OCI-LY3 (cell line): ENCODE data around the gene CNPY1.

Experiments used
- H2AFZ ChIP-seq: fragments of 200-600, 300-600 bp; shearing (Covaris generic); 2 replicates; pipeline ENCODE4 v1.6.0; 2014; ENCODE audit warnings: antibody characterized with exemption, low read depth, low read length
- H3K27ac ChIP-seq: fragments of 200-600, 300-600 bp; sonication (generic); 2 replicates; pipeline ENCODE4 v1.5.1; 2014; ENCODE audit warnings: mild to moderate bottlenecking, low read length, moderate library complexity, mixed read lengths
- H3K27me3 ChIP-seq: fragments of 200-600, 300-600 bp; sonication (generic); 2 replicates; pipeline ENCODE4 v1.6.1; 2014; ENCODE audit warnings: low read depth, low read length, mixed read lengths
- H3K36me3 ChIP-seq: fragments of 200-600, 300-600 bp; sonication (generic); replicated peaks from 2 replicates; pipeline ENCODE3; 2014; ENCODE audit warnings: low read depth, low read length, mixed read lengths
- H3K4me1 ChIP-seq: fragments of 300-600, 200-600 bp; sonication (generic); 2 replicates; pipeline ENCODE4 v1.6.1; 2014; ENCODE audit warnings: low read length, mixed read lengths
- H3K4me2 ChIP-seq: fragments of 200-600, 300-600 bp; sonication (generic); 2 replicates; pipeline ENCODE4 v1.6.1; 2014; ENCODE audit warnings: low read length, mixed read lengths
- H3K4me3 ChIP-seq: fragments of 300-600, 200-600 bp; sonication (generic); 2 replicates; pipeline ENCODE4 v1.5.1; 2014; ENCODE audit warnings: antibody characterized with exemption, mild to moderate bottlenecking, low read length, moderate library complexity
- H3K79me2 ChIP-seq: fragments of 300-600, 200-600 bp; shearing (Covaris generic); 2 replicates; pipeline ENCODE4 v1.6.1; 2014; ENCODE audit warnings: mild to moderate bottlenecking, low read length, mixed read lengths
- H3K9ac ChIP-seq: fragments of 300-600, 200-600 bp; shearing (Covaris generic); 2 replicates; pipeline ENCODE4 v1.6.0; 2014; ENCODE audit warnings: mild to moderate bottlenecking, low read length, moderate library complexity
- H3K9me3 ChIP-seq: fragments of 200-600, 300-600 bp; shearing (Covaris generic); 2 replicates; pipeline ENCODE4 v1.6.1; 2014; ENCODE audit warnings: low read length, mixed read lengths; ENCODE audit not compliant: insufficient read depth
- H4K20me1 ChIP-seq: fragments of 200-600, 300-600 bp; sonication (generic); 2 replicates; pipeline ENCODE4 v1.6.1; 2016; ENCODE audit warnings: low read length, mixed read lengths; ENCODE audit not compliant: insufficient read depth
- EZH2phosphoT487 ChIP-seq: fragments of 200-600 bp; shearing (Covaris generic); IDR thresholded peaks from 2 replicates; pipeline ENCODE4 v1.6.1; 2018; ENCODE audit warnings: antibody characterized with exemption, mixed run types, low read depth
- TF ChIP-seq, protein P1 (sequence below): fragments of 200-600, 300-600 bp; sonication (generic); IDR thresholded peaks from 2 replicates; pipeline ENCODE4 v1.5.1; 2014; ENCODE audit warnings: antibody characterized with exemption, low read length, low read depth

The CNPY1 gene

DNA sequence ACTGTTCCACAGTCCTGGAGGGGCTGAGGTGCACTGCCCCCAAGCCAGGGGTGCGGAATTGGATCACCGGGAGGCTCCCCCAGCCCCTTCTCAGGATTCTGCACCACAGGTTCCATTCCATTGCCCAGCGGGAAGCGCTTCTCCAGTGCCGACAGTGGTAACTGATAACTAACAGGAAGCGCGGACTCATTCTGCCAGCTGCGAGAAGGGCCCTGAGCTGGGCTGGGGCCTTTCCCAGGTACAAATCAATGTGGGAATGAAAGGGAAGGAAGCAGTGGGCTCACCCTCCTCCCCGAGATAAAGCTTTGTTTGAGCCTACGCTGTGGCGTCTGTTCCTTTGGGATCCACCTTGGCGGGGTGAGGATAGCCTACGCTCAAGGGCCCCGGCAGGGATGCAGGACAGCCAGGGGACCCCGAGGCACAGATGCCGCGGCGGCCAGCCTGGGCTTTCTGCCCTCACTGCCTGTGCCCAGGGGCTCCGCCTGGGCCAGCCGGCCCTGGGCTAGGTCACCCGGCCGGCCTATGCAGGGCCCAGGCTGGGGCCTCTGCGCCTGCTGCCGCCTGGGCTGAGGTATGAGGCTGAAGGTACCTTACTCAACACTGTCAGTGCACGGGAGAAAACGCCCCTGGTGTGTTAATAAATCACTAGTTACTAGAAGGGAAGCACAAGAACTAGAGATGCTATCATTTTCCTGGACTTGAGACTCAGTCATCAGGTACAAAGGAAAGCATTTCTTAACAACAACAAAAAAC is 49.0 kb downstream of the CNPY1 start:
- Histone ChIP-seq H3K4me1 (no peaks in the 10 kb centered on the region), H3K4me3 (no peak overlapping the region), H3K36me3 (no peaks in the 10 kb centered on the region), H3K9ac (no peak overlapping the region), H4K20me1 (no peaks in the 10 kb centered on the region), H3K4me2 (no peak overlapping the region), H3K9me3 (no peaks in the 10 kb centered on the region), H3K27ac (no peak overlapping the region), H2AFZ (no peak overlapping the region), H3K27me3 (peaks cover 39% of the 10 kb centered on the region), H3K79me2 (no peaks in the 10 kb centered on the region)
- no peak for TF ChIP-seq EZH2phosphoT487
- TF ChIP-seq, protein P1, sequence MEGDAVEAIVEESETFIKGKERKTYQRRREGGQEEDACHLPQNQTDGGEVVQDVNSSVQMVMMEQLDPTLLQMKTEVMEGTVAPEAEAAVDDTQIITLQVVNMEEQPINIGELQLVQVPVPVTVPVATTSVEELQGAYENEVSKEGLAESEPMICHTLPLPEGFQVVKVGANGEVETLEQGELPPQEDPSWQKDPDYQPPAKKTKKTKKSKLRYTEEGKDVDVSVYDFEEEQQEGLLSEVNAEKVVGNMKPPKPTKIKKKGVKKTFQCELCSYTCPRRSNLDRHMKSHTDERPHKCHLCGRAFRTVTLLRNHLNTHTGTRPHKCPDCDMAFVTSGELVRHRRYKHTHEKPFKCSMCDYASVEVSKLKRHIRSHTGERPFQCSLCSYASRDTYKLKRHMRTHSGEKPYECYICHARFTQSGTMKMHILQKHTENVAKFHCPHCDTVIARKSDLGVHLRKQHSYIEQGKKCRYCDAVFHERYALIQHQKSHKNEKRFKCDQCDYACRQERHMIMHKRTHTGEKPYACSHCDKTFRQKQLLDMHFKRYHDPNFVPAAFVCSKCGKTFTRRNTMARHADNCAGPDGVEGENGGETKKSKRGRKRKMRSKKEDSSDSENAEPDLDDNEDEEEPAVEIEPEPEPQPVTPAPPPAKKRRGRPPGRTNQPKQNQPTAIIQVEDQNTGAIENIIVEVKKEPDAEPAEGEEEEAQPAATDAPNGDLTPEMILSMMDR = no peak

DNA sequence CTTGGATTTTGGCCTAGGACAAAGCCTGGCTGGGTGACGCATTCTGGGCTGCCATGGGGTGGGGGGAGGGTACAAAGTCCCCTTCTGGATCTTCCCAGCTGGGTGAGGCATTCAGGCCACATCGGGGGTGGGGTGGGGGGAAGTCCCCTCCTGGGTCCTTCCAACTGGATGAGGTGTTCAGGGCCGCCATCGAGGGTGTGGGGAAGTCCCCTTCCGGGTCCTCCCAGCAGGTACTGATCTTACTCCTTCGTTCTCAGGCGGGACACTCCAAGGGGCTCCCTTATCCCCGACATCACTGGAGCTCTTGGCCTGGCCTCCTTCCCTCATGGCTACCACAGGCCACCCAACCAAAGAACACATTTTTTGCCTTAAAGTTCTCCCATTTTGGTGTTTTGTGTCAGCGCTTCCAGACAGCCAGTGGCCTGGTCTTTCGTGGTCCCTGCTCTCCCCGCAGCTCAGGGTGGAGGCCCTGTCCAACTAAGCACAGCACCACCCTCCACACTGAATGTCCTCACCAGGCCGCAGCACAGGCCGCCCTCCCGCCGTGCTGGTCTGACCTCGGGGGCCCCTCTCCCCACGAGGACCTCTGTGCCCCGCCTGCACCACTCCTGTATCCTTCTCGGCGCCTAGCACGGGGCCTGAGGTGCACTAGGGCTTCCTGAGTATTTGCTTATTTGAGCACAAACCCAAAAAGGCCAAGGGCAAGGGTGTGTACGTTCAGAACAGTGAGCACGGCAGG is 49.9 kb downstream of the CNPY1 start:
- TF ChIP-seq EZH2phosphoT487 = no peak
- TF ChIP-seq, protein P1 = no peak
- no peaks in the 10 kb centered on the region for H4K20me1 ChIP-seq
- H3K27ac ChIP-seq = no peak overlapping the region
- H3K4me1 ChIP-seq = no peaks in the 10 kb centered on the region
- H3K4me3 ChIP-seq = no peak overlapping the region
- no peaks in the 10 kb centered on the region for H3K36me3 ChIP-seq
- H2AFZ ChIP-seq = no peak overlapping the region
- no peaks in the 10 kb centered on the region for H3K9me3 ChIP-seq
- H3K4me2 ChIP-seq = no peak overlapping the region
- H3K79me2 ChIP-seq = no peaks in the 10 kb centered on the region
- no peak overlapping the region for H3K9ac ChIP-seq
- H3K27me3 ChIP-seq = peaks cover 39% of the 10 kb centered on the region

DNA sequence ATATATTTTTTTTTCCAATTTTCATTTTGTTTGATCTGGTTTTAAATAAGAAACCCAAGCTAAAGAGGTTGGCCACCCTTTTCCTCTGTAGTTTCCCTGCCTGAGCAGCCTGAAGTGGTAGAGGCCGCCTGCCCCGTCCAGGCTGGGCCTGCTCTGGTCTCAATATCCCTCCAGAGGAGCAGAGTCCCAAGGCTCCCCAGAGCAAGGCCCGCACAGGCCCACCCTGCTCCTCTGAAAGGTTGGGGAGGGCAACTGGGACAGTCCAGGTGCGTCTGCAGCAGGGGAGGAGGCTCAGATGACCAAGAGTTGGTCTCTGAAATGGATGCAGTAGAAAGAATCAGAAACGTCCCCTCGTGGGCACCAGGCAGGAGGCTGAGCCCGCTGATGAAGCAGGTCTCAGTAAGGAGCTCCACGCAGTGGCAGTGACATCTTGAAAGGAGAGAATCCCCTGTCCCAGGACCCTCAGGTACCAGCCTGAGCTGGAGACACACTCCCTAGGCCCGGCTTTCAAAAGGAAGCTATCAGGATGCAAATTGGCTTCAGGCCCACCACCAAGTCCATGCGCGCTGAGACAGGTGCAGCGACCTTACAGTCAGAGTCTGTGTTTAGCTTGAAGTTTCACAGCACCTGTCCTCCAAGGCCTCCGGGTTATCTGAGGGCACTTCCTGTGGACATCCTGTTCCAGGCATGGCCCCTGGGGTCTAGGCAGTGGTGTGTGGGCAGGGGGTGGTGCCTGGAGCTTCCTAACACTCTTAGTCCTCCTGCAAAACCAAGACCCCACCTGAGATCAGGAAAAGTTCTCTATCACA is 50.7 kb downstream of the CNPY1 start:
- Histone ChIP-seq H3K4me3 (no peak overlapping the region), H3K4me1 (no peaks in the 10 kb centered on the region), H3K27ac (no peak overlapping the region), H3K9ac (no peak overlapping the region), H3K27me3 (peaks cover 36% of the 10 kb centered on the region), H3K79me2 (no peaks in the 10 kb centered on the region), H3K4me2 (no peak overlapping the region), H3K9me3 (no peaks in the 10 kb centered on the region), H2AFZ (no peak overlapping the region), H3K36me3 (no peaks in the 10 kb centered on the region), H4K20me1 (no peaks in the 10 kb centered on the region)
- TF ChIP-seq, protein P1 = no peak
- no peak for TF ChIP-seq EZH2phosphoT487

DNA sequence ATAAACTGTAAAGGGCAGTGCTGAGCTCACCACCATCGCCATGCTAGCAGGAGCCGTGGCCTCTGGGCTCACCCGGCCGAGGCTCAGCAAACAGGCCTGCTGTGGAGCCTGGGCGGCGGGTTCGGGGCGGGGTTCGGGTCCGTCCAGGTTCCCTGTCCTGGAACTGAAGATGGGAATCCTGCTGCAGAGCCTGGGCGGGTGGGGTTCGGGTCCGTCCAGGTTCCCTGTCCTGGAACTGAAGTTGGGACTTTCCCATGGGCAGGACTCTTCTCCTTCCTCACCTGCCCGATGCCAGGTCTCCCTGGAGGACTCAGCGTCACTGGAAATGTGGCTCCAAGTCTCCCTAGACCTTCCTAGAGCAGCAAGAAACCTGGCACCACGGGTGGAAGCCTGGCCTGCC is 51.8 kb downstream of the CNPY1 start:
- no peak overlapping the region for H3K4me2 ChIP-seq
- H3K4me1 ChIP-seq = no peaks in the 10 kb centered on the region
- no peak overlapping the region for H3K4me3 ChIP-seq
- TF ChIP-seq, protein P1 = no peak
- TF ChIP-seq EZH2phosphoT487 = no peak
- H3K27ac ChIP-seq = no peak overlapping the region
- H4K20me1 ChIP-seq = no peaks in the 10 kb centered on the region
- H3K9me3 ChIP-seq = no peaks in the 10 kb centered on the region
- H3K79me2 ChIP-seq = no peaks in the 10 kb centered on the region
- H3K9ac ChIP-seq = no peak overlapping the region
- peaks cover 29% of the 10 kb centered on the region; the same call in 1 of the 2 replicates for H3K27me3 ChIP-seq
- no peaks in the 10 kb centered on the region for H3K36me3 ChIP-seq
- no peak overlapping the region for H2AFZ ChIP-seq
